Kidney (tissue), 14 donors: ENCODE results near the gene SNAP25. TPM values are rescaled to one million over a fixed set of nuclear protein-coding genes. Genes with fewer than 3 reads are reported as not detected.

Source experiments
- DNase-seq, 5 donors: peaks; one replicate each; pipeline ENCODE4 v3.0.0-alpha.2; 2013 to 2020
- FAIRE-seq: peaks from 2 replicates; lab custom pipeline; 2012; peaks lifted over from hg19 to GRCh38; lab: Jason Lieb, UNC
- H3K27ac ChIP-seq, 2 donors: one replicate each; pipeline ENCODE4 v1.7.0; 2013; ENCODE audit warnings: low read depth in 2 of 2, low read length in 2 of 2, inconsistent platforms in 1 of 2
- H3K27me3 ChIP-seq: one replicate; pipeline ENCODE4 v1.7.1; 2013; ENCODE audit warnings: low read length, inconsistent platforms; ENCODE audit not compliant: control insufficient read depth, insufficient read depth
- H3K36me3 ChIP-seq, 3 donors: one replicate each; pipeline versions ENCODE4 v1.7.0 to v1.7.1; 2013; ENCODE audit warnings: low read length in 3 of 3, control low read depth in 1 of 3, inconsistent platforms in 1 of 3; ENCODE audit not compliant: insufficient read depth in 3 of 3, control insufficient read depth in 2 of 3
- H3K4me1 ChIP-seq, 3 donors: one replicate each; pipeline versions ENCODE4 v1.7.0 to v1.7.1; 2013; ENCODE audit warnings: low read length in 3 of 3, inconsistent platforms in 1 of 3, low read depth in 1 of 3; ENCODE audit not compliant: control insufficient read depth in 2 of 3, insufficient read depth in 2 of 3
- H3K4me3 ChIP-seq, 3 donors: one replicate each; pipeline versions ENCODE4 v1.7.0 to v1.8.1; 2013; ENCODE audit warnings: low read length in 3 of 3, control low read depth in 1 of 3, inconsistent platforms in 1 of 3
- H3K9ac ChIP-seq, 3 donors: one replicate each; pipeline versions ENCODE4 v1.7.0 to v1.7.1; 2013; ENCODE audit warnings: low read length in 3 of 3, control low read depth in 1 of 3, inconsistent platforms in 1 of 3
- H3K9me3 ChIP-seq, 3 donors: one replicate each; pipeline versions ENCODE4 v1.7.0 to v1.7.1; 2013; ENCODE audit warnings: low read length in 3 of 3, control low read depth in 1 of 3, inconsistent platforms in 1 of 3; ENCODE audit not compliant: control insufficient read depth in 2 of 3, insufficient read depth in 1 of 3
- intact Hi-C: fragments of 100-400 bp; cut with DNase I; formaldehyde crosslinking; loops from one replicate; pipeline ENCODE4 v1.11.1; 2022
- polyA plus RNA-seq: library from polyadenylated mRNA; stranded (reverse); fragments of 350-450 nt; fragmentation: Illumina TruSeq; extraction: RNeasy Lipid Tissue Mini Kit (QIAGEN cat#74804); gene quantifications from one replicate; pipeline ENCODE4 v1.2.3, GENCODE V29; 2014; ENCODE audit warnings: low read depth, low replicate concordance; ENCODE audit not compliant: insufficient read depth
- total RNA-seq: library from RNA; stranded (reverse); fragmentation: NEBNext Ultra II Directional; extraction: Animal tissue kit (Norgen Biotek cat#: 25700); gene quantifications from one replicate; pipeline ENCODE4 v1.2.1, GENCODE V29; 2021
- TF ChIP-seq, protein P1 (sequence below): IDR thresholded peaks from 3 replicates; pipeline ENCODE4 v1.5.1; 2012; ENCODE audit warnings: mild to moderate bottlenecking, moderate library complexity, borderline replicate concordance; ENCODE audit not compliant: insufficient read depth; ENCODE audit errors: extremely low read depth
- donor health status: control.
- donor health status: control.
- donor health status: control.
- donor health status: control.
- donor health status: control.
- donor health status: DM: yes; HTN: yes; CAD: no.
- donor health status: Normal renal cell carcinoma (clear cell type).

SNAP25 gene
- total and polyA plus RNA-seq, 2 donors from 2014 or later = 1.4 to 6.2 TPM

DNA sequence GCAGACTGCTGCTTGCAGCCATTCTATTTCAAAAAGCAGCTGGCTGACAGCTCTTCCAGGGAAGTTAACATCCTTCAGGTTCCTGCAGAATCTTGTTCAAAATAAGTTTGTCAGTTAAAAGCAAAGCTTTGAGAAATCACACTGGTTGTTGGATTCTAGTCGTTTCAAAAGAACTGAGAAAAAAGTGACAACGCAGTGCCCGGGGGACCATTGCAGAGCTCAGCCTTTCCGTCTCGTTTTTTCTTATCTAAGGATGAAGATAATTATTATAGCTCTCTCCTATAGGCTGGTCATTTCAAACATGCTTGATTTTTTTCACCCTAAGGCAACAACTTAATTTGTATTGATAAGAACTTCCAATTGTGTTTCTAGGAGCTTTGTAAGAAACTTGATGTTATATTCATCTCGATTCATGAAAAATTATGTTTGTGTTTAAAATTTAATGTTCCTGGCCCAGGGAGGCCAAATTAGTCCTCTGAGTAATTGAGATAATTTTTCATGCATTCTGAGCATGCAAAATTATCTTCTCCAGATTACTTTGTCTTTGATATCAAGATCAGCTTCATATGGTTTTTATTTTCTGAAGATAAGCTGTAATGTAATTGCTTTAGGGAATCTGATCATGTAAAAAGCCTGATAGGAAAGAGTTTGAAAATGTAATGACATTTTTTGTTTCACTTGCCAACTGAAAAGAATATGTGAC lies 58.4 kb downstream of the SNAP25 start:
- no peaks in the 10 kb centered on the region for H3K27me3 ChIP-seq
- no peaks in the 10 kb centered on the region for H3K4me1 ChIP-seq
- DNase-seq (no peak), FAIRE-seq (no peak)
- no peak overlapping the region for H3K27ac ChIP-seq
- TF ChIP-seq, protein P1, sequence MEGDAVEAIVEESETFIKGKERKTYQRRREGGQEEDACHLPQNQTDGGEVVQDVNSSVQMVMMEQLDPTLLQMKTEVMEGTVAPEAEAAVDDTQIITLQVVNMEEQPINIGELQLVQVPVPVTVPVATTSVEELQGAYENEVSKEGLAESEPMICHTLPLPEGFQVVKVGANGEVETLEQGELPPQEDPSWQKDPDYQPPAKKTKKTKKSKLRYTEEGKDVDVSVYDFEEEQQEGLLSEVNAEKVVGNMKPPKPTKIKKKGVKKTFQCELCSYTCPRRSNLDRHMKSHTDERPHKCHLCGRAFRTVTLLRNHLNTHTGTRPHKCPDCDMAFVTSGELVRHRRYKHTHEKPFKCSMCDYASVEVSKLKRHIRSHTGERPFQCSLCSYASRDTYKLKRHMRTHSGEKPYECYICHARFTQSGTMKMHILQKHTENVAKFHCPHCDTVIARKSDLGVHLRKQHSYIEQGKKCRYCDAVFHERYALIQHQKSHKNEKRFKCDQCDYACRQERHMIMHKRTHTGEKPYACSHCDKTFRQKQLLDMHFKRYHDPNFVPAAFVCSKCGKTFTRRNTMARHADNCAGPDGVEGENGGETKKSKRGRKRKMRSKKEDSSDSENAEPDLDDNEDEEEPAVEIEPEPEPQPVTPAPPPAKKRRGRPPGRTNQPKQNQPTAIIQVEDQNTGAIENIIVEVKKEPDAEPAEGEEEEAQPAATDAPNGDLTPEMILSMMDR = no peak
- no peaks in the 10 kb centered on the region for H3K36me3 ChIP-seq
- H3K9ac ChIP-seq = no peak overlapping the region
- intact Hi-C loops = no loop called here
- H3K4me3 ChIP-seq = no peak overlapping the region
- no peaks in the 10 kb centered on the region for H3K9me3 ChIP-seq

DNA sequence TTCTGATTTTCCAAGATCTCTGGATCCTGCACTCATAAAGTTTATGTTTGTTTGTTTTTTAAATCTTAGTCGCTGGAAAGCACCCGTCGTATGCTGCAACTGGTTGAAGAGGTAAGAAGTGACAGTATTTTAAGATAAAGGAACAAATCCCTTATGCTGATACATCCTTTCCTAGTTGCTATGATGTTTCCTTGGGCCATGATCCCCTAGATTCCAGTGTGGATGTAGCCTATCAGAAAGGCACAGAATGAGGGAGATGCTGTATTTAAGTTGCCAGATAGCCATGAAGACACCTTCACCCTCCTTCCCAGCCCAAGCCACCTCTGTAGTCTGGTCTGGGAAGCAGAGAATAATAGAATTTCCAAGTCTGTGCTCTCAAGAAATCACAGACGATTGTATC lies 59.0 kb downstream of the SNAP25 start:
- intact Hi-C loops = no loop called here
- Histone ChIP-seq H3K9me3 (no peaks in the 10 kb centered on the region), H3K36me3 (no peaks in the 10 kb centered on the region), H3K4me1 (no peaks in the 10 kb centered on the region), H3K4me3 (no peak overlapping the region), H3K27ac (no peak overlapping the region), H3K9ac (no peak overlapping the region), H3K27me3 (no peaks in the 10 kb centered on the region)
- FAIRE-seq (no peak), DNase-seq (no peak)
- TF ChIP-seq, protein P1 = no peak

DNA sequence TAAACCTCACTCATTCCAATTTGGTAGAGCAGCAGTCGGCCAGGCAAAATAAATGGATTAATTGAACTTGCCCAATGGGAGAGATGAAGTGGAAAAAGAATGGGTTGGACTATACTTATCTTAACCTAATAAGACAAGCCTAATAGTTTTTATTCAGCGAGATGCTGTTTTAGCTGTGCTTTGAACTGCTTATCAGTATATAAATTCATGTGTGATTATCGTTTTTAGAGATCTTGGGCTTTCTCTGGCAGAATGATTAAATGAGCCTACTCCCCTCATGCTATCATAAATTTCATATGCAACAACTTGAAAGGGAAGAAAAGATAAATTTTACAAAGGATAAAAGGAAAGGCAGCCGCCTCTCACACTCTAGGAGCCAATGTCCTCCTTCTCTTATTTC lies 59.8 kb downstream of the SNAP25 start:
- Histone ChIP-seq H3K36me3 (no peaks in the 10 kb centered on the region), H3K27ac (no peak overlapping the region), H3K27me3 (no peaks in the 10 kb centered on the region), H3K9me3 (no peaks in the 10 kb centered on the region), H3K4me3 (no peak overlapping the region), H3K9ac (no peak overlapping the region), H3K4me1 (no peaks in the 10 kb centered on the region)
- FAIRE-seq = no peak
- TF ChIP-seq, protein P1 = no peak
- DNase-seq = peak in 1 of 5 donors; percentile 4
- intact Hi-C loops = no loop called here
